ENCODE results near the gene VASH1. TPM values are rescaled to one million over a fixed set of nuclear protein-coding genes. Genes with fewer than 3 reads are reported as not detected.

The VASH1 gene
- polyA plus RNA-seq, 1 of the 3 experiments (the other 2 are of a cell fraction) = 4.9 TPM

- 42% methylated on average over 8 of the region's 8 CpGs for WGBS (ENCODE audit: low lambda C conversion rate)
- Histone ChIP-seq H4K20me1 (ENCODE audit: insufficient read depth) (no peaks in the 10 kb centered on the region), H3K4me2 (no peak overlapping the region), H2AFZ (ENCODE audit: low read depth) (no peak overlapping the region), H3K27ac (ENCODE audit: low read depth in 2 of 2, low read length in 1 of 2) (no peak overlapping the region), H3K9ac (no peak overlapping the region), H3K9me3 (no peaks in the 10 kb centered on the region), H3K4me3 (ENCODE audit: low read depth in 2 of 2, low read length in 1 of 2) (no peak overlapping the region), H3F3A (replicated peaks; ENCODE audit: insufficient read depth) (no peaks in the 10 kb centered on the region), H3K79me2 (ENCODE audit: insufficient read depth) (no peaks in the 10 kb centered on the region), H3K4me1 (ENCODE audit: control insufficient read depth in 1 of 2, insufficient read depth in 2 of 2, low read depth in 1 of 2, low read length in 1 of 2) (peaks cover 0 to 6% of the 10 kb centered on the region in 2 experiments; a peak in 1 of 4 replicates), H3K9me2 (no peaks in the 10 kb centered on the region), H3K36me3 (replicated peaks in 1 of 2; ENCODE audit: control insufficient read depth in 1 of 2, insufficient read depth in 2 of 2, low read length in 1 of 2) (no peaks in the 10 kb centered on the region), H3K27me3 (ENCODE audit: insufficient read depth) (no peaks in the 10 kb centered on the region)
- CTCF ChIA-PET = interaction anchor here (1.2 to 2.4 kb wide), 5 partner anchors 13 to 60 kb away, joined by 3 to 6 read pairs (median 4); no protein-coding TSS in a partner anchor
- TF ChIP-seq TEAD4 (IDR thresholded peaks at IDR 0.05; ENCODE audit: borderline replicate concordance, insufficient read depth) (no peak), FOXJ3 (CRISPR knock-in tag; IDR thresholded peaks at IDR 0.05) (no peak), ZBTB33 (IDR thresholded peaks at IDR 0.05; ENCODE audit: borderline replicate concordance, low read depth) (no peak), FOXM1 (IDR thresholded peaks at IDR 0.05; ENCODE audit: low read depth) (no peak), RAD21 (IDR thresholded peaks at IDR 0.05; ENCODE audit: low read length) (no peak), USF2 (IDR thresholded peaks at IDR 0.05; ENCODE audit: borderline replicate concordance, low read depth, low read length) (no peak)
- POLR2A ChIA-PET = no interaction called here
- no peak for DNase-seq
Observed at GRCh38 chr14:76724651-76725550, 36.4 kb upstream of the VASH1 start.

GRCh38 chr14:76726551-76726970 is 34.7 kb upstream of the VASH1 start:
- H3K9me3 ChIP-seq = no peaks in the 10 kb centered on the region
- H3K36me3 ChIP-seq (replicated peaks in 1 of 2; ENCODE audit: control insufficient read depth in 1 of 2, insufficient read depth in 2 of 2, low read length in 1 of 2) = no peaks in the 10 kb centered on the region
- no peaks in the 10 kb centered on the region for H4K20me1 ChIP-seq (ENCODE audit: insufficient read depth)
- no peak for TF ChIP-seq FOSL2 (IDR thresholded peaks at IDR 0.05; ENCODE audit: borderline replicate concordance, low read depth)
- TF ChIP-seq REST (IDR thresholded peaks at IDR 0.05; ENCODE audit: low read depth, low read length) = no peak
- TF ChIP-seq TCF12 (IDR thresholded peaks at IDR 0.05) = no peak
- no peak for TF ChIP-seq CHD2 (IDR thresholded peaks at IDR 0.05; ENCODE audit: low read length, partially characterized antibody)
- no peak for TF ChIP-seq IRF3 (IDR thresholded peaks at IDR 0.05; ENCODE audit: low read depth, low read length)
- no peak for TF ChIP-seq GABPA (IDR thresholded peaks at IDR 0.05; ENCODE audit: low read depth)
- TF ChIP-seq JUND (IDR thresholded peaks at IDR 0.05) = no peak
- no peak for TF ChIP-seq MEF2A (IDR thresholded peaks at IDR 0.05; ENCODE audit: borderline replicate concordance, low read depth)
- TF ChIP-seq FOXM1 (IDR thresholded peaks at IDR 0.05; ENCODE audit: low read depth) = no peak
- TF ChIP-seq RXRA (IDR thresholded peaks at IDR 0.05; ENCODE audit: borderline replicate concordance, low read depth) = no peak
- no peak overlapping the region for H3K4me2 ChIP-seq
- H3K27ac ChIP-seq (ENCODE audit: low read depth in 2 of 2, low read length in 1 of 2) = no peak overlapping the region
- POLR2A ChIA-PET = no interaction called here
- H3K27me3 ChIP-seq (ENCODE audit: insufficient read depth) = no peaks in the 10 kb centered on the region
- no peaks in the 10 kb centered on the region for H3K9me2 ChIP-seq
- CTCF ChIA-PET = interaction anchor here (0.7 to 0.8 kb wide), 2 partner anchors 17 kb away, joined by 3 read pairs; no protein-coding TSS in a partner anchor
- DNase-seq = no peak
- H3K4me1 ChIP-seq (ENCODE audit: control insufficient read depth in 1 of 2, insufficient read depth in 2 of 2, low read depth in 1 of 2, low read length in 1 of 2) = no peaks in the 10 kb centered on the region
- no peak overlapping the region for H3K9ac ChIP-seq
- H3K4me3 ChIP-seq (ENCODE audit: low read depth in 2 of 2, low read length in 1 of 2) = no peak overlapping the region
- no peak overlapping the region for H2AFZ ChIP-seq (ENCODE audit: low read depth)
- no peaks in the 10 kb centered on the region for H3F3A ChIP-seq (replicated peaks; ENCODE audit: insufficient read depth)
- 66% methylated on average over 11 of the region's 11 CpGs for WGBS (ENCODE audit: low lambda C conversion rate)
- no peaks in the 10 kb centered on the region for H3K79me2 ChIP-seq (ENCODE audit: insufficient read depth)

Data from SK-N-SH (cell line).